Ishikawa (cell line): ENCODE results near the gene ITPR1.

Experiments
- CEBPB ChIP-seq: IDR thresholded peaks from 2 replicates; pipeline ENCODE4 v1.6.1; 2012
- CREB1 ChIP-seq: IDR thresholded peaks from 2 replicates; pipeline ENCODE4 v1.6.1; 2012; ENCODE audit warnings: low read depth
- EGR1 ChIP-seq: IDR thresholded peaks from 2 replicates; pipeline ENCODE4 v1.6.1; 2012
- EP300 ChIP-seq: IDR thresholded peaks from 2 replicates; pipeline ENCODE4 v1.6.1; 2012; ENCODE audit warnings: borderline replicate concordance
- FOXM1 ChIP-seq: IDR thresholded peaks from 2 replicates; pipeline ENCODE4 v1.6.1; 2012; ENCODE audit warnings: low read depth, borderline replicate concordance
- NFIC ChIP-seq: IDR thresholded peaks from 2 replicates; pipeline ENCODE4 v1.6.1; 2012
- RAD21 ChIP-seq: IDR thresholded peaks from 2 replicates; pipeline ENCODE4 v1.6.1; 2012; ENCODE audit warnings: low read depth
- TAF1 ChIP-seq: IDR thresholded peaks from 2 replicates; pipeline ENCODE4 v1.6.1; 2012; ENCODE audit warnings: low read depth, mild to moderate bottlenecking
- TCF12 ChIP-seq: IDR thresholded peaks from 2 replicates; pipeline ENCODE4 v1.6.1; 2012; ENCODE audit warnings: low read depth
- TEAD4 ChIP-seq: IDR thresholded peaks from 2 replicates; pipeline ENCODE4 v1.6.1; 2012
- USF1 ChIP-seq: IDR thresholded peaks from 2 replicates; pipeline ENCODE4 v1.6.1; 2012
- YY1 ChIP-seq: IDR thresholded peaks from 2 replicates; pipeline ENCODE4 v1.6.1; 2012; ENCODE audit warnings: low read depth
- ZBTB7A ChIP-seq: IDR thresholded peaks from 2 replicates; pipeline ENCODE4 v1.6.1; 2012; ENCODE audit warnings: low read depth
- TF ChIP-seq, protein P1 (sequence below): IDR thresholded peaks from 2 replicates; pipeline ENCODE4 v1.6.1; 2012; ENCODE audit warnings: low read depth, mild to moderate bottlenecking
- TF ChIP-seq, protein P2 (sequence below): IDR thresholded peaks from 2 replicates; pipeline ENCODE4 v1.6.1; 2012

ITPR1 gene

DNA sequence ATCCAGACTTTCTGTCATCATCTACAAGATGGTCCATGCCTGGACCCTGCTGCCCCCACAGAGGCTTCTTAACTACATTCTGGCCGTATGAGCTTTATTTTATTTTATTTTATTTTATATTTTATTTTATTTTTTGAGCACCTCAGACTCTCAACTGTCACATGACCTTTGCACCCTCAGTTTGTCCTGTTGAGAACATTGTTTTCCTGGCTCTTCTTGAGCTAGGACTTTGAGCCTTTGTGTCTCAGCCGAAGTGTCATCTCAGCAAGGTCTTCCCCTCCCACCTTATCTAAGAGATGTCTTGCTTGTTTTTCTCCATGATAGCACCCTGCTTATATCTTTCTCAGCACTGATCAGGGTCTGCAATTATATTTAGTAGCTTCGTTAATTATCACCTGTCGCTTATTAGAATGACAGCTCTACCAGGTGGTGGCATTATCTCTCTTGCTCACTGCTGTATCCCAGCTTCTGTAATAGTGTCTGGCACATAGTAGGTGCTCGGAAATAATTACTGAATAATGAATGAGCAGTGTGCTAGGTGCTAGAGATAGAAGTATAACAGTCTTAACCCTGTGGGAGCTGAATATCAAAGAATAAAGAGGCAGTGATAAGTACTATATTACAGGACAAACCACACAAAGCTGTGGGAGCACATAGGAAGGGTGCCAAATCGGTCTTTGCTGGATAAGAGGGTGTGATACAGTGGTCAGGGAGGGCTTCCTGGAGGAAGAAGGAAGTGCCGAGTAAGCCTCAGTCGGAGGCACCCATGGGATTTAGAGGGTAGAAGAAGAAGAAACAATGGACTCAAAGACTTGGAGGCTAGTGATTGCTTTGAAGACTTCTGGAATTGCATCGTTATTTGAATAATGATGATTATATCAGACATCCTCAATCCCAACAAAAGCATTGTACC lies 136.2 kb downstream of the ITPR1 start:
- TF ChIP-seq TAF1: no peak
- TF ChIP-seq ZBTB7A: no peak
- no peak for TF ChIP-seq YY1
- TF ChIP-seq USF1: no peak
- TF ChIP-seq, protein P1, sequence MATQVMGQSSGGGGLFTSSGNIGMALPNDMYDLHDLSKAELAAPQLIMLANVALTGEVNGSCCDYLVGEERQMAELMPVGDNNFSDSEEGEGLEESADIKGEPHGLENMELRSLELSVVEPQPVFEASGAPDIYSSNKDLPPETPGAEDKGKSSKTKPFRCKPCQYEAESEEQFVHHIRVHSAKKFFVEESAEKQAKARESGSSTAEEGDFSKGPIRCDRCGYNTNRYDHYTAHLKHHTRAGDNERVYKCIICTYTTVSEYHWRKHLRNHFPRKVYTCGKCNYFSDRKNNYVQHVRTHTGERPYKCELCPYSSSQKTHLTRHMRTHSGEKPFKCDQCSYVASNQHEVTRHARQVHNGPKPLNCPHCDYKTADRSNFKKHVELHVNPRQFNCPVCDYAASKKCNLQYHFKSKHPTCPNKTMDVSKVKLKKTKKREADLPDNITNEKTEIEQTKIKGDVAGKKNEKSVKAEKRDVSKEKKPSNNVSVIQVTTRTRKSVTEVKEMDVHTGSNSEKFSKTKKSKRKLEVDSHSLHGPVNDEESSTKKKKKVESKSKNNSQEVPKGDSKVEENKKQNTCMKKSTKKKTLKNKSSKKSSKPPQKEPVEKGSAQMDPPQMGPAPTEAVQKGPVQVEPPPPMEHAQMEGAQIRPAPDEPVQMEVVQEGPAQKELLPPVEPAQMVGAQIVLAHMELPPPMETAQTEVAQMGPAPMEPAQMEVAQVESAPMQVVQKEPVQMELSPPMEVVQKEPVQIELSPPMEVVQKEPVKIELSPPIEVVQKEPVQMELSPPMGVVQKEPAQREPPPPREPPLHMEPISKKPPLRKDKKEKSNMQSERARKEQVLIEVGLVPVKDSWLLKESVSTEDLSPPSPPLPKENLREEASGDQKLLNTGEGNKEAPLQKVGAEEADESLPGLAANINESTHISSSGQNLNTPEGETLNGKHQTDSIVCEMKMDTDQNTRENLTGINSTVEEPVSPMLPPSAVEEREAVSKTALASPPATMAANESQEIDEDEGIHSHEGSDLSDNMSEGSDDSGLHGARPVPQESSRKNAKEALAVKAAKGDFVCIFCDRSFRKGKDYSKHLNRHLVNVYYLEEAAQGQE: no peak
- TF ChIP-seq EGR1: no peak
- TF ChIP-seq EP300: no peak
- TF ChIP-seq CEBPB: no peak
- TF ChIP-seq TEAD4: no peak
- TF ChIP-seq CREB1: no peak
- TF ChIP-seq RAD21: no peak
- no peak for TF ChIP-seq NFIC
- TF ChIP-seq, protein P2, sequence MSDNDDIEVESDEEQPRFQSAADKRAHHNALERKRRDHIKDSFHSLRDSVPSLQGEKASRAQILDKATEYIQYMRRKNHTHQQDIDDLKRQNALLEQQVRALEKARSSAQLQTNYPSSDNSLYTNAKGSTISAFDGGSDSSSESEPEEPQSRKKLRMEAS: no peak
- no peak for TF ChIP-seq TCF12
- no peak for TF ChIP-seq FOXM1

DNA sequence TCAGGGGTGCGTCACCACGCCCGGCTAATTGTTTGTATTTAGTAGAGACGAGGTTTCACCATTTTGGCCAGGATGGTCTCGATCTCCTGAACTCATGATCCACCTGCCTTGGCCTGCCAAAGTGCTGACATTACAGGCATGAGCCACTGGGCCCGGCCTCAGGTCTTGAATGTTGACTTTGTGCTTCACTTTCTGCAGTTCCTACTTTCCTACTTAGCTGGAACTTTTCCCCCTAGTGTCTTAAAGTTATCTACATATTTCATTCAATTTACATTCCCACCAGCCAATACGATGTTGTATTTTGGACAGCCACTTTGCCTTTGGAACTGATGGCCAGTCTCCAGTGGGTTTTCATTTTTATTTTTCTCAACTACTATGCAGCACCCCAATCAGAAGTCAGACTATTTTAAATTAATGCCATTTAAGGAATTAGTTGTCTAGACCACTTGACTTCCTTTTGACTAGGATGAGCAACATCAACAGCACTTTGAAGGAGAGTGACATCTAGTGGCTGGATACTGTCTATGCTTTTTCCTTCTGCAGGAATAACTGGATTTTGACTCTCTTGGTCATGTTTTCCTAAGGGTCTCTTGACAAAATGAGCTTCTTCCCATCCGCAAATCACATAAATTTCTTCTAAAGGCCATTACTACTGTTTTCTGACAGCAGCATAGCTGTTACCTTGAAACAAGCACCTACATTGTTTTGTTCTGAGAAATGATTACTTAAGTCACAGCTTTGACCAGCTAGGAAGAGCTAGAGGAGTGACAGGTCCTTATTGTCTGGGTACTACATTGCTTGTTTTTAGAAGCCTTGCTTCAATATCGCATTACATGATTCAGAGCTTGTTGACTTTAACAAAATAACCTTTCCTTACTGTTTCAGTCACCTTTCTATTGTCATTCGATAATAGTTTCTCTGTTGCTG lies 140.2 kb downstream of the ITPR1 start:
- TF ChIP-seq TEAD4 (no peak), RAD21 (peak; percentile 67), TAF1 (no peak), USF1 (no peak), CEBPB (no peak), EP300 (no peak)
- TF ChIP-seq, protein P1: no peak
- TF ChIP-seq, protein P2: no peak

GRCh38 chr3:4634894-4635293 lies 141.7 kb downstream of the ITPR1 start:
- TF ChIP-seq FOXM1 (no peak), CREB1 (no peak), CEBPB (no peak), TEAD4 (no peak), USF1 (no peak), NFIC (no peak), ZBTB7A (no peak), TAF1 (no peak), TCF12 (no peak), YY1 (no peak), RAD21 (no peak), EGR1 (no peak), EP300 (no peak)
- TF ChIP-seq, protein P1: no peak
- TF ChIP-seq, protein P2: no peak
